Activated CD4-positive, CD25-positive, alpha-beta regulatory T cell (primary cell): ENCODE measurements around the gene HAUS6.
"Not testable (repeated sequence)": the region's sequence is repeated elsewhere in the genome, so short reads cannot be mapped to it uniquely, and the experiment has no call there.

ENCODE experiments used
- DNase-seq, 4 experiments: peaks; one replicate each; lab custom pipeline; 2025; lab: John Stamatoyannopoulos, UW

Gene HAUS6

DNA sequence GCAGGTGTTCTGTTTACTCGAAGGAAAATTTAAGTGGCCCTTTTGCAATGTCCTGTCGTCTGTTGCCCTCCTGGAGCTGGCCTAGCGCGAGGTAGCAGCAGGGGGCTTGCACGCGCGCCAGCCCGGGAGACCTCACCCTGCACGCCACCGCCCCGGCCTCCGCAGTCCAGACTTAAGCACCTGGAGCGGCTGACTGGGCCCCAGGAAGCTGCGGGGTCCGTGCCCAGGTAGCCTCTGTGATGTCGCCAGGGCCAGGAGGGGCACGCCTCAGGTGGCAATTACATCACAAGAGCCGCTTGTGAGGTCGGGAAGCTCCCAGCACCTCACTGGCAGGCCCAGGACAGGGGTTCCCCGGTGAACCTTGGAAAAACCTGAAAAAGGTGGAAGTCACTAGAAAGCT is 69.7 kb downstream of the HAUS6 start, which contains the start of gene SAXO1:
Gene SAXO1, minus strand, starts transcription at position 195 of the 400 bp plus-strand sequence. CDS start 301 bp downstream, outside the sequence.
- no peak for DNase-seq

DNA sequence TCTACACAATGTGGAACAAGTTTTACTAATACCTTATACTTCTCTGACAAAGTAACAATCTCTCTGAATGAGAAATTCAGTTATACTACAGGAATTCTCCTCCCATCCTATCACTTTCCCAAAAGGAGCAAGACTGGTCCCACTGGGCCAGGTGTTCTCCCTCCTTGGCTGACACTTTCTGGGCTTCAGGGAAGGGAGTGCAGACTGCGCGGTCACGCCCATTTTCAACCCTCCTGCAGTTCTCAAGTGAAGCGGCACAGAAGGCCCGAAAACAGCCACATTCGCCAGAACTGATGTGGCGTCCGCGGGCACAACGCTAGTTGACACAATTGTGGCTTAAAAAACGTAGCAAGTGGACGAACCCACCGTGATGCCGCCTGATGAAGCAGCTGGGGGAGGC is 70.3 kb downstream of the HAUS6 start:
- DNase-seq: no peak

DNA sequence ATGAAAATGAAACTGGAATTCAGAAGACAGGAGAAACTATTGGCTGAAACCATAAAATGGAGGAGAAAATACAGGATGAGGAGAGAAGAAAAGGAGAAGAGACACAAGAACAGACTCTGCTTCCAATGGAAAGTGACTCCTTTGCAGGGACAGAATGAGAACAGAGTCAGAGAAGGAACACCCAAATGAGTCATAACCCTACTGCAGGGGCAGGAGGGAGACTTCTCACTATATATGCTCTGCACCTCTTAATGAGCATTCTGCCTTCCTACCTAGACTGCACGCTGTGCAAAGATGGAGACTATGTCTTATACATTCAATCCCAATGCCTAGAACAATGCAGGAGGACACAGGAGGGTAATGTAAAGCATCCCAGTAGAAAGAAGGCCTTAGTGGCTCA is 71.8 kb downstream of the HAUS6 start:
- no peak for DNase-seq

DNA sequence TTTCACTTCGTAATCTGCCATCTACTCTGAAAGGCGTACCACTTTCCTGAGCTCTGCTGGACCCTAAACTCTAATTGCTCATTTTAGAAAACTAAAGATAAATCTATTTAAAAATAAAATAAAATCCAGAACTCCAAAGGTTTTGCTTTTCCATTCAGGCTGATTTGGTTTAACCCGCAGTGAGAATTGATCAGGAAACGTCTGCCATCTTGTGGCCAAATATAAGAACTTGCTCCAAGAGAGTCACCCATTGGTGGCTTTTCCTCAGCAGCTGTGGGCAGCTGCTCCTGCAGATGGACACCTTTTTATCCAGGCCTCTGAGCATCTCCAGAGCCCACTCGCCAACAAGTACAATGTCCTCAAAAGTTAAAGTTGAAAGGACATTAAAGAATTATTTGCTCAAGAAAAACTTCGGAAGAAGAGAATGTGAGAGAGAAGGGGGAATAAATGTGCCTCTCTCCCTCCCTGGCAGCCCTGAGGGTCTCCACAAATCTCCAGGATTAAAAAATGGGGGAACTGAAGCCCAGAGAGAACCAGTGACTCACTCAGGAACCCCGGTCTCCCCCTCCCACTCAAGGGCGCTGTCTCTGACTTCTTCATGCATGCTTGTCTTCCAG is 73.8 kb downstream of the HAUS6 start:
- no peak for DNase-seq

DNA sequence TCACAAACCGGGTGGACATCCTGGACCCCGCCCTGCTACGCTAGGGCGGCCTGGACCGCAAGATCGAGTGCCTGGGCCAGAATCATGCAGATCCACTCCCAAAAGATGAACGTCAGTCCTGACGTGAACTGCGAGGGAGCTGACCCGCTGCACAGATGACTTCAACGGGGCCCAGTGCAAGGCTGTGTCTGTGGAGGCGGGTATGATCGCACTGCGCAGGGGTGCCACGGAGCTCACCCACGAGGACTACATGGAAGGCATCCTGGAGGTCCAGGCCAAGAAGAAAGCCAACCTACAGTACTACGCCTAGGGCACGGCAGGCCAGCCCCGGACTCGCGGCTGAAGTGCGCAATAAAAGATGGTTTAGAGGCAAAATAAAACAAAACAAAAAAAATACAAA is 74.9 kb downstream of the HAUS6 start:
- no peak for DNase-seq

DNA sequence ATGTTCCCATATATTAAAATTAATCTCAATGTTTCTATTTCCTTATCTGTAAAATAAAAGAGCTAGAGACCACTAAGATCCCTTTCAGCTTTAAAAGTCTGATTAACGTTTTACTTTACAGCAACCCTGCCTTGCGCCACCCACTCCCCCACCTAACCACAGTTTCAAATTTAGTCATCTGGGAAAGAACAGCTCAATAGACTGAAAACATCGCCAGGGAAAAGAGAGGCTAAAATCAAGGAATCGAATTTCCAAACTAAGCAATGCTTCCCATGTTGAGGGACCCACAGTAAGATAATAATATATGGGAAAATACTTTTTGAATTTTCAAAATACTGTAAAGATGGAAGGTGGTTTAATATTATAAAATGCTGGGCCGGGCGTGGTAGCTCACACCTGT is 76.3 kb downstream of the HAUS6 start:
- DNase-seq: no peak

DNA sequence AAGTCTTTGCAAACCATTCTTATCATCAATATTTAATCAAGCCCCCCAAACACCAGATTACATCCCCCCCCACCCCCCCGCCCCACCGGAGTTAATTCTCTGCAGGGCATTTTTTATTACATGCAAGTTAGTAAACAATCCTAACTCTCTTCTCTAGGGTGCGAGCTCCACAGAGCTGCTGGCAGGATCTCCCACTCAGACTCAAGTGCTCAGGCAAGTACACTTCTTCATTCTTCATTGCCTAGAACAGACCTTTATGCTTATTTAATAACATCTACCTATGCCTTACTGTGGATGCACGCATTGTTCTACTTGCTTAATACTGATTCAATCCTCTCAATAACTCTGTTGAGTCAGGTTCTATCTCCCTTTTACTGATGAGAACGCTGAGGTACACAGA is 79.6 kb downstream of the HAUS6 start:
- DNase-seq: no peak

DNA sequence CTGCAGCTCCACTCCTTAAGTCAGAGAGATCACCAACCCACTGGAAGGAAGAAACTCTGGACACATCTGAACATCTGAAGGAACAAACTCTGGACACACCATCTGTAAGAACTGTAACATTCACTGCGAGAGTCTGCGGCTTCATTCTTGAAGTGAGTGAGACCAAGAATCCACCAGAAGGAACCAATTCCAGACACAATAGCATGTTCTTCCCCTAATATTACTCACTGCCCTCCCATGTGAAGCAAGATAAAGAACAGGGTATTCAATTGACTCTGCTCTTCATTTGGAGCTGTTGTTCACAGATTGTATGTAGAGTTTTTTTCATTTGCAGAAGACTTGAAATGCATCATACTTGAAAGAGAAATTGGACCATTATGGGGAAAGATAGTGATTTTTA is 80.5 kb downstream of the HAUS6 start:
- DNase-seq: no peak

DNA sequence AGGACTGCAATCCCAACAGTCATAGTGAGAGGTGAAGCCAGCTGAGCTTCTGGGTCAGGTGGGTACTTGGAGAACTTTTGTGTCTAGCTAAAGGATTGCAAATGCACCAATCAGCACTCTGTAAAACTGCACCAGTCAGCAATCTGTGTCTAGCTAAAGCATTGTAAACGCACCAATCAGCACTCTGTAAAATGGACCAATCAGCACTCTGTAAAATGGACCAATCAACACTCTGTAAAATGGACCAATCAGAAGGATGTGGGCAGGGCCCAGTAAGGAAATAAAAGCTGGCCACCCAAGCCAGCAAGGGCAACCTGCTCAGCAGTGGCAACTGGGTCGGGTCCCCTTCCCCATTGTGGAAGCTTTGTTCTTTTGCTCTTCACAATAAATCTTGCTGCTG is 81.1 kb downstream of the HAUS6 start:
- not testable (repeated sequence) for DNase-seq

DNA sequence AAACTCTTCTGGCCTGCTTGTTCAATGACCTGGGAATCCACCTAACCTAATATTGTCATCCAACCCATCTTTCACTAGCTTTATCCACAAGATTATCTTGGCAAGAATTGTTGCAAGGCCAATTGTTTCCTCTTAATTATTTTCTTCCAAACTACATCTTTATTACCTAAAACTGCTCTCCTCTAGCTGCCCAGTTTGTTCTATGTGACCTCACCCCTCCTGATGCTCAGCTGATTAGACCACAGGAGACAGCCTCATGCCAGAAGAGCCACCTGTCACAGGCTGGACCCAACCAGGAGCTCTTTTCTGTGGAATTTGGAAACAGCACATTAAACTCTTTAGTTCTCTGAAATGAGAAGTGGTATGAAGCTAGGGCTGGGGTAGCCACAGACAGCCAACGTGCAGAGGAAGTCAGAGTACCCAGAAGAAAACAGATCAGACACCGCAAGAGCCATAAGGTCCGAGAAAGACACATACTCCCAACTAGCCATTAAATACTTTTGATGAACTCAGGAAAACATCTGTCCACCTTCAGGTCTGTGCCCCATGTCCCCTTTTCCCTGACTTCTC is 81.7 kb downstream of the HAUS6 start:
- DNase-seq: no peak

DNA sequence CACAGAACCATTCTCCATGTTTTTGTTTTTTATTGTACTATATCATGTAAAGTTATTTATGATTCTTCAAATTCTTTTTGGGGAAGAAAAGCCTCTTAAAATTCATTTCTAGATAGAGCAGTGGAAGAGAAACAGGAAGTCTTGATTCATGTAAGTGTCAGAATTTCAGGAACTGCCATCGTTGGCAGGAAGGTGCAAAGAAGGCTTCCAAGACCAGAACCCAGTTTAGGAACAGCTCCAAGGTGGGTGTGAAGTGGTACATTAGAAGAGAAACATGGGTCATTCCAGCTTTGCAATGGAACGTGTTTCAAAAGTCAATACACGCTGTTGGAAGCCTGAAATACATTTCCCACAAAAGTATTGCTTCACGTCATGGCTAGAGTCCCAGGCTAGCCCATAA is 84.5 kb downstream of the HAUS6 start:
- no peak for DNase-seq

DNA sequence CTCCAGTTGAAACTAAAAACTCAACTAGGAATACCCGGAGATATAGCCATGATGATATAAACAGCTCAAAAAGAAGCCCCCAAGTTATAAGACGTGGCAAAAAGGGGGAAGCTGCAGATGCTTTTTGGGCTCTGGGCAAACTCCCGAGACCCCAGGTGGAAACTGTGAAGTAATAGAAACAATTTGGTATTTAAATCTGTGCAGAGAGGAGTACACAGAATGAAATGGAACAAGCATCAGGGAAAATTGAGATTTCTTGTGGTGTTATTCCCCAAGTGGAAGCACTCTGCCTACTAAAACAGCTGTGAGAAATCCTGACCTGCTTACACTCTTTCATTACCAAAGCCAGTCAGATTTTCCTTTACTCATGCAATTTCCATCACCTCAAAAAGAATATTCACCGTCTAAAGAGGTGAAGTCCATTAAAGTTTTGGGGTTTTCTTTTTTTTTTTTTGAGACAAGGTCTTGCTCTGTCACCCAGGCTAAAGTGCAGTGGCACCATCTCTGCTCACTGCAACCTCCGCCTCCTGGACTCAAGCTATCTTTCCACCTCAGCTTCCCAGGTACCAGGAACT is 93.2 kb downstream of the HAUS6 start:
- no peak for DNase-seq
